ENCODE results near the gene ZNF746. TPM values are rescaled to one million over a fixed set of nuclear protein-coding genes. Genes with fewer than 3 reads are reported as not detected.

The ZNF746 gene
- total and polyA plus RNA-seq, 9 of the 15 experiments (the other 6 are each of a cell fraction or from before 2014, with no cell fraction given), result 1.7 to 31.6 (median 13.3) TPM

- no peak for TF ChIP-seq ZNF174 (CRISPR knock-in tag; IDR thresholded peaks at IDR 0.05)
- TF ChIP-seq POLR2AphosphoS2 (IDR thresholded peaks at IDR 0.05; ENCODE audit: low read length), result no peak
- TF ChIP-seq KLF16 (IDR thresholded peaks at IDR 0.05), result no peak
- TF ChIP-seq ZFX (CRISPR knock-in tag; IDR thresholded peaks at IDR 0.05), result peak; percentile 73; the same call in 1 of the 2 replicates
- peak; percentile 73 for TF ChIP-seq ZNF592 (IDR thresholded peaks at IDR 0.05)
- TF ChIP-seq ATF2 (CRISPR knock-in tag; IDR thresholded peaks at IDR 0.05), result no peak
- no peak for TF ChIP-seq ARID3B (CRISPR knock-in tag; IDR thresholded peaks at IDR 0.05; ENCODE audit: borderline replicate concordance)
- TF ChIP-seq ZNF583 (CRISPR knock-in tag; IDR thresholded peaks at IDR 0.05), result 0 out of 2 replicates have a peak, but pooled peaks have one; percentile 13
- TF ChIP-seq FOXP4 (CRISPR knock-in tag; IDR thresholded peaks at IDR 0.05; ENCODE audit: borderline replicate concordance), result no peak
- no peak for TF ChIP-seq ZNF140 (CRISPR knock-in tag; IDR thresholded peaks at IDR 0.05)
- 0 out of 6 replicates have a peak, but pooled peaks of 1 of the 3 experiments have one; percentile 50 for TF ChIP-seq ZBTB11 (CRISPR knock-in tag; IDR thresholded peaks at IDR 0.05)
- TF ChIP-seq RBM17 (IDR thresholded peaks at IDR 0.05; ENCODE audit: borderline replicate concordance, low read depth, low read length), result no peak
Observed at GRCh38 chr7:149497467-149498261, at the start of gene ZNF746 (continued).

All from K562 (cell line).